NCI-H82 (cell line): ENCODE data around the gene SH2B2.

Experiments
- DNase-seq: peaks from one replicate; lab custom pipeline; 2025; lab: John Stamatoyannopoulos, UW

Gene SH2B2

DNA sequence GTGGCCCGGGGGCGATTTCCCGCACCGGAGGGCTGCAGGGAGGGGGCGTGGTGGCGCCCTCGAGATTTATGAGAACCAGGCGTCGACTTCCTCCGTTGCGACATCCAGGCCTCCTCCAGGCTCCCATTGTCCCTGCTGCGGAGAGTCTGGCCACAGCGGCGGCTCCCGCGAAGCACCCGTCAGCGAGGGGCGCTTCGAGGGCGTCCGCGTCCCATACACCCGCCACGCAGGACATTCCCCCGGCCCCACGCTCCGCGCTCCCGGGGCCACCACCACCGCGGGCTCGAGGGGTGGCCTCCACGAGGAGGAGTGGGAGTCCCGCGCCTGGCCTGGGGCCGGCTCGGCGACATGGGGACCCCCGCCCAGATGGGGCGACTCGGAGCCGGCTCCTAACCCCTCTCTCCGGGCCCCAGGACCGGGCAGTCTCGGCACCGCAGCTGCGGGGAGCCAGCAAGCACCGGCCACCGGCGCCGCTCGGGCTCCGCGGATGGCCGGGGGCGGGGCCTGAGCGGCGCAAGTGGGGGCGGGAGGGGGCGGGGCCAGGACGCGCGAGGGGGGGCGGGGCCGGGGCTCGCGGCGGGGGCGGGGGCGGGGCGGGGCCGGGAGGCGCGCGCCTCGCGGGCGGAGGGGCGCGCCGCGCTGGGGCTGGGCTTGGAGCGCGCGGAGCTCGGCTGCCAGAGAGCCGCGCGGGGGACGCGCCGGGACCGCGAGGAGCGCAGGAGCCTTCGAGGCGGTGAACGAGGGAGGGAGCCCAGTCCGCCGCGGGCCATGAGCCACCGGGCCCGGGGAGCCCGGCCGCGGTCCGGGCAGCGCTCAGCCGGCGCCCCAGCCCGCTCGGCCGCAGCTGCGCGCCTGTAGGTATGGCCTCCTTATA lies at the start of gene SH2B2:
TSS of gene SH2B2 (plus strand) at position 632 of the 874 bp plus-strand sequence. CDS start 13,683 bp downstream, outside the sequence.
- DNase-seq = peak; percentile 75

DNA sequence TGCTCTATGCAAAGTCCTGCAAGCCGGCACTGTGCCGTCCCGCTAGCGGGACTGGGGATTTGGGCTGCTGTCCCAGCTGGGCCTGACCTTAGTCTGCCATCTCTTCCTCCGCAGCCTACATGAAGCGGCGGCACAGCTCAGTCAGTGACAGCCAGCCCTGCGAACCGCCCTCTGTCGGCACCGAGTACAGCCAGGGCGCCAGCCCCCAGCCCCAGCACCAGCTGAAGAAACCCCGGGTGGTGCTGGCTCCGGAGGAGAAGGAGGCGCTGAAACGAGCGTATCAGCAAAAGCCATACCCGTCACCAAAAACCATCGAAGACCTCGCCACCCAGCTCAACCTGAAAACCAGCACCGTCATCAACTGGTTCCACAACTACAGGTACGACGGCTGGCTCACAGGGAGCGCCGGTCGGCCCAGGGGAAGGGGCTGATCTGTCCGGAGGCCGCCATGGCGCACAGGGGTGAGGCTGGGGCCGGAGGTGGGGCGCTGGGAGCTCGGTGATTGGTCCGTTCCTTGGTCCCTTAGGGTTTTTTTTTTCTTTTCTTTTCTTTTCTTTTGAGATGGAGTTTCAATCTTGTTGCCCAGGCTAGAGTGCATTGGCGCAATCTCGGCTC lies 47.4 kb upstream of the SH2B2 start:
- DNase-seq = no peak

DNA sequence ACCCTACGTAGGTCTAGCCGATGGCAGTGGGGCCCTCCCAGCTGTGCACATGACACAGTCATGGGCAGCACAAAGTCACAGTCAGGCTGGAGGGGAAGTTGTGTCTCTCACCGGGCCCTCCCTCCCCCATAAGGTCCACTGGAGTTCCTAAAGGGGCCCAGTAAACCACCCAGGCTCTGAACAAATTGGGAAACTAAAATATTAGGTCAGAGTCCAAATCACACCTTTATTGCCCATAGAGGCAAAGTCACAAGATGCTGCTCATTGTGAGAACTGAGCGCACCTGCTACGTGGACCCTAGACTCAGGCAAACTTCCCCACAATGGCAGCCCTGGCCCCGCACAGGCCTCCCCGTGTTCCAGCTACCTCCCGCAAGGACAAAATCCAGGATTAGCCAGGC lies 45.2 kb upstream of the SH2B2 start:
- DNase-seq = no peak

DNA sequence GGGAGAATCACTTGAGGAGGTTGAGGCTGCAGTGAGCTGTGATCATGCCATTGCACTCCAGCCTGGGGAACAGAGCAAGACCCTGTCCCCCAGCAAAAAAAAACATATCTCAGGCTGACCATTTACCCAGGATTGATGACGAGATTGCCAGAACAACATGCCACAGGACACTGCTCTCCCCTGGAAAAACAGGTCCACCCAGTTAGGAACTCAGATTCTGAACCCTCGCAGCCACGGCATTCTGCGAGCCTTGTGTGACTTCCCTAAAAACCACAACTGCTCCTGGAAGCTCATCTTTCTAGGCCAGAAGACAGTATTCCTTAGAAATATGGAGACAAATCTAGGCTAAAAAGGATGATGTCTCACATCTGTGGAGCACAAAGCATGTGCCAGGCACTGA lies 42.1 kb upstream of the SH2B2 start:
- no peak for DNase-seq

DNA sequence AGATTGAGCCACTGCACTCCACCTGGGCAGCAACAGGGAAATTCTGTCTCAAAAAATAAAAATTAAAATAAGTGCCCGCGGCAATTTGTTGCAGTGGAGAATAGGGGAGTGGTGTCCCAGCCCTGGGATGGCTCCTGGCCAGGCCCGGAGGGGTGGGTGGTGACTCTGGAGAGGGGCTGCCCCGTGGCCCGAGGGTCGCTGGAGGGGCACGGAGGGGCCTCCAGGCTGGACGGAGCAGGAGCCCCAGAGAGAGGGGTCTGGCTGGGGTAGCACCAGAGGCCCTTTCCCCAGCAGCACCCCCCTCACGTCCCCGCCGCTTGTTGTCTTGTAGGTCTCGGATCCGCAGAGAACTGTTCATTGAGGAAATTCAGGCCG lies 38.6 kb upstream of the SH2B2 start:
- no peak for DNase-seq

DNA sequence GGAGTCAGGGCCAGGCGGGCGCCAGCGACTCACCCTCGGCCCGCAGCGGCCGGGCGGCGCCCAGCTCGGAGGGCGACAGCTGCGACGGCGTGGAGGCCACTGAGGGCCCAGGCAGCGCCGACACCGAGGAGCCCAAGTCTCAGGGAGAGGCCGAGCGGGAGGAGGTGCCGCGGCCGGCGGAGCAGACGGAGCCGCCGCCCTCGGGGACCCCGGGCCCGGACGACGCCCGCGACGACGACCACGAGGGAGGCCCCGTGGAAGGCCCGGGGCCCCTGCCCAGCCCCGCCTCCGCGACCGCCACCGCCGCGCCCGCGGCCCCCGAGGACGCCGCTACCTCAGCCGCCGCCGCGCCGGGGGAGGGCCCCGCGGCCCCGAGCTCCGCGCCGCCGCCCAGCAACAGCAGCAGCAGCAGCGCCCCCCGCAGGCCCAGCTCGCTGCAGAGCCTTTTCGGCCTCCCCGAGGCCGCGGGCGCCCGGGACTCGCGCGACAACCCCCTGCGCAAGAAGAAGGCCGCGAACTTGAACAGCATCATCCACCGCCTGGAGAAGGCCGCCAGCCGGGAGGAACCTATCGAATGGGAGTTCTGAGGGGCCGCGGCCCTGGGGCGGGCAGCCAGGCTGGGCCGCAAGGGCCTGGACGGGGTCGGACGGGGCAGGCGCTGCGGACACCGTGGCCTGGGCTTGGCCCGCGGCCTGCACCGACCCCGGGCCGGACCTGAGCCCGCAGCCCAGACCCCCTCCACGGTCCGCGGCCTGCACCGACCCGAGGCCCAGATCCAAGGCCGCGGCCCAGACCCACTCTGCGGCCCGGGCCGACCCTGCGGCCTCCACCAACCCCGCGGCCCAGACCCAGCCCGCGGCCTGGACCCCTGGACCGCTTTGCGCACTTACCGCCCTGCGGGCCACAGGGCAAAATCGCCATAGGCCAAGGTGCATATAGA lies 37.9 kb upstream of the SH2B2 start:
- no peak for DNase-seq

DNA sequence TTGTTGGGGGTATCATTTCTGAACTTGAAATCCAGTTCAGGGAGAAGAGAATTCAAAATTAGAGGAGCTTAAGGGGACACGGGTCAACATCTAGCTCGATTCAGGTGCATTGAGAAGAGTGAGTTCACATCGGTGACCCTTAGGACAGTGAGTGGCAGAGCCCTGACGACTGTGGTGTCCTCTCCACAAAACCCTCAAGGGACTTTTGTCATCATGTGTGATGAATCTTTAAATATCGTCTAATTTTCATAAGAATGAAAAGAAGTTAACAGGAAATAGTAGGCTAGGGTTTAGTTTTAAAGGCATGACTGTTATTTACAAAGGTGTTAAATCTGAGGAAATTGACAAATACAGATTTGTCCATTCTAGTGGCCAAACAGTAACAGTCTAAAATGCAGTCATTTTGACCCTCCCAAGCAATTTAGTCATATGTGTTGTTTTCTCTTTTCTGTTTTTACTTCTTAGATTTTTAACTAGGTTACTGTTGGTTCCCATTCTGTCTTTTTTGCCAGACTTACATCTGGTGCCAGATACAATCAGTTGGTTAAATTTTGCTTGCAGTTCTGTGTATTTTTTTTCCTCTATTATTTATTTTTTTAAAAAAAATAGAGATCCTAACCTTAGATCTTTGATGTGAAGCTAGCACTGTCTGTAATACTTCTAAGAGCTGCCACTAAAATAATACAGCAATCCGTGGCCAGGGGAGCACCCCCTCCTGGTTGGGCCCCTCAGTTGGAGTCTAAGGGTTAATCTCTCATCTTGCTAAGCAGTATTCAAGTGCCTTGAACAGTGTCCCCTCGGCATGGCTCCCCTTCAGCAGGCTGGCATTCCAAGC lies 34.9 kb upstream of the SH2B2 start:
- no peak for DNase-seq

DNA sequence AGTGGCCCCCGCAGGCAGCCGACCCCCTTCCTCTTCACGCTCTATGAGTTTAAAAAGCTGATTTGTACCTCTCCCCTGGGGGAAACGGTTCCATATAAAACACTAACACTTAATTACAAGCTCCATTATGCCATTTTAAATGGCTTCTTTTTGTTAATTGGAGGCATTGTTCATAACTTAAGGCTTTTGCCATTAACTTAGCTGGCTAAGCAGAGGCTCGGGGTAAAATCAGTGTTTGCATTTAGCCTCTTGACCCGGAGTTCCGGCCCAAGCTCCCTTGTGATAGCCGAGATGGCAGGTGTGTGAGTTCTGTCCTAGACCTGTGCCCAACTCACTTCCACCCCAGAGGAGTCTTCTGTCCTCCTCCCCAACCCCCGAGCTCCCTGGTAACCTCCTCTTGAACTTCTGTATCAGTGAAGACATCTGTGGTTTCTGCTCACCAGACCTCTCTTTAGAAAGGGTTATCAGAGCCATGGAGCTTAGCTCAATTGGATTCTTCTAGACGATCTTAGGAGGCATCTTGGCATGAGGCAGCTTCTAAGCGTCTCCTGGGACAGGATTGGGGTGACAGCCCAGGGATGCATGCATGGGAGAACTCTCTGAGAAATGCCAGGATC lies 34.2 kb upstream of the SH2B2 start:
- no peak for DNase-seq

DNA sequence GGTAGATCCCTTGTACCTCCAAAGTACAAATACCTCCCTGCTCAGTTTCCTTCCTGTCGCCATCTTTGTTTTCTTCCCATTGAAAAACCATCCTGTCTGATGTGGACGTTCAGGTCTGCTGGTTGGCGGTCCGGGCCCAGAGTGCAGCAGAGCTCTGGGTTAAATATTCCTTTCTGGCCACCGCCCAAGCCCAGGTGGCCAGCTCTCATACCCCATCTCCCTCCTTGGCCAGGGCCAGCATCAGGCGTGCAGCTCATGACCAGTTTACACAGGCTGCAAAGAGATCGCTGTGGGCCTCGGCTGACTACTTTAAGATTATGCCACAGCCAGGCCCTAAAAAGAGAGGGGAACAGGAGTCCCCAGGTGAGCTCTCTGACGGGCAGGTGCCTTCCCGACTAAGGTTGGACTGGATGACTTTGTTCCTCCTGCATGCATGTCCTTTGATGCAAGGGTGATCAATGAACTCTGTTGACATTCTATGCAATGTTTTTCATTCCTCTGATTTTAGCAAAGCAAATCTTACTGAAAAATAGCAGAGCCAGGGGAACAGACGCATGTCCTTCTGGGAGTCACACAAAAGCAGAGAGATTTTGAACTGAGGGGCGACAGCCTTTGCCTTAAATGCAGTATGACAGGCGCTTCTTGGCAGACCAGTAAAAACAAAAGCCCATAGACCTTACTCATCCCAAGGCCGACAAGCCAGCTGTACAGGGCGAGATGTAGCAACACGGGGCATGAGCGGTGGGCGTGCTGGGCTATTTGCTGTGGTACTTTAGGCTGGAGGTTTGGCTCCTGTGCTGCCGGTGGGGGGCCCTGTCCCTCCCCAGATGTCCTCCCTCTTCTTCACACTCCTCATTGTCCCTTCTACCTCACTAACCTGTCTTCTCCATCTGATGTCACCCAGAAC lies 33.3 kb upstream of the SH2B2 start:
- no peak for DNase-seq

DNA sequence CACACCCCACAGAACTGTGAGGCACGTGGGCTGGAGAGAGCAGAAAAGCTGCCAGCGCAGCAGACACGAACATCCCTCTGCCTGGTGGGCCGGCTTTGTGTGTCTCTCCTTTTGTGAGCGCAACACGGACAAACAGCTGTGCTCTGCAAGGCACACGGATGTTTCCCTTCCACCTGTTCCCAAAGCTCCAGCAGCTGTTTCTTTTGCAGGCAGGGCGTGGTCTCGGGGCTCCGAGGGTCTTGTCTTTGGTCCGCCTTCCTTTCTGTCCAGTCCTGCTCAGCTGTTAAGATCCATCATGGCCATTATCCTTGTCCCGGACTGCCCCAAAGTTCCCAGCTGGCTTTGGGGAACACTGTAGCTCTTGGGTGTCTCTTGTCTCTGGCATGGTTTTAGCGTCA lies 32.7 kb upstream of the SH2B2 start:
- DNase-seq = peak; percentile 27

DNA sequence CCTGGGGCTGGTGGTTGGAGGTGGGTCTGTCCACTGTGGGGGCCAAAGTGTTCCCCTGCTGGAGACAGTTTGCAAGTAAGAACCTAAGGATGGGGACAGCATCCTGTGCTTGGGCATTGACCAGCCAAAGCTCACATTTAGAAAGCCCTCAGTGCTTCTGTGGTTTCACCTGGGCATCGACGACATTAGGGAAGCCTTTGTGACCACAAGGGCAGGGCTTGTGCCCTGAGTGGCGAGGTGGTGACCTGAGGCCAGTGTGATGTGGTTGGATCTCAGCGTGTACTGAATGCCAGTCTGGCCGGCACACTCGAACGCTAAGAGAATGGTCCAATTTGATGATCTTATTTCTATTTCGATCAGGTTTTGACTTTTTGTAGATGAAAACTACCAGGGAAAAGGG lies 32.1 kb upstream of the SH2B2 start:
- DNase-seq = no peak

DNA sequence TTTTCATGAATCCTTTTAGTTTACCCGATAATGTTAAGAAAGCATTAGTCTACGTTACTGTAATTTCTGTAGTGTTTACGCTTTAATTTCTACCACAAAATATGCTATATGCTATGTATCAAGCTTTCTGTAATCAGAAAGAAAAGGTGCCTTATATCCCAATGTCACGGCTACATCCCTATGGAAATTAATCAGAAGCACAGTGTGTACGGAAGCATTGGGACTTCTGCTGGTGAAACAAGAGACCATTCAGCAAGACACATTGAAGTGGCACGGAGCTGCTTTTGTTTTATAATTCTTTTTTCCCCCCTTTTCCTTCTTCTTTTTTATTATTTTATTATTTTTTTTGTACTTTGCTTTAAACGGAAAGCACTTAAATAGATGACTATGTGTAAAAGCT lies 31.2 kb upstream of the SH2B2 start:
- no peak for DNase-seq

DNA sequence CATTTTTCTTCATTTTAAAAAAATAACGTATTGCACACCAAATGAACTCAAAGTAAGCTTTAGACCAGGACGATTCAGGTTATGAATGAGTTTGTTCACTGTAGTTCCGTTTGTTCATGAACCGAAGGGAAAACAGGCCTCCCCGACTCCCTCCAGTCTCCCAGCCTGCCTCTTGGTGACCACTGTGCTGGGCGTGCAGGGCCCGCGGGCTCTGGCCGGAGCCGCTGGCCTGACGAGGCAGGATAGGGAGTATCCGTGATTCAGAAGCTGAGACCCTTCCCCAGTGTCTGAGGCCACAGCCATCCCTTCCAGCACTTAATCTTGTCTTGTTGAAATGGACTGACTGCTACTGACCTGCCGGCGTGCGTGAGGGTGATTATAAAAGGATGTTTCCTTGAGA lies 30.8 kb upstream of the SH2B2 start:
- DNase-seq = no peak

DNA sequence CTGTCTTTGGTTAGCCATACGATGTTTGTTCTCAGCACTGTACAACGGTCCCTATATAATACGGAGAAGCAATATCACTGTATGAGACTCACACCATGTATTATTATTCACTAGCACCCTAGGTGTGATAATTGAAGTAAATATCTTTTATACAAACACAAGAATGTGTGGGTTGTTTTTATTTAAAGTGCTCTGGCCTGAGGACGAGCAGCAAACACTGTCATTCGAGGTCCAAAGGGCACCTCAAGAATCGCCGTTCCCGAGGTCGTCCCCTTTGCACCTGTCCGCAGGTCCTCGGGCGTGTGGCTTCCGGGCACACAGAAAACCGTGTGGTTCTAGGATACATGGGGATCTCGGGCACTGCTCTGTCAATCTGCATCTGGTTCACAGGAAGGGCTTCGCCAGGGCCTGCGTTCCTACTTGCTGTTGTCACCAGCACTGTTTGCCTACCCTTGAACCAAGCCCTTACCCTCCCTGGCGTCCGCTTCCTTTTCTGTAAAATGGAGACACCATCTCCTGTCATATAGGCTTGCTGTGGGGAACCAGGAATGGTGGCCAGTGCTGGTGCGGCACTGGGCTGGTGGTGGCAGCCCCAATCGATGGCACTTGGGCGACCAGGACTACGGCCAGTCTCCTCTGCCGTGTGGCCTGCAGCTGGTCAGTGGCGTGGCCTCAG lies 28.5 kb upstream of the SH2B2 start:
- DNase-seq = no peak

DNA sequence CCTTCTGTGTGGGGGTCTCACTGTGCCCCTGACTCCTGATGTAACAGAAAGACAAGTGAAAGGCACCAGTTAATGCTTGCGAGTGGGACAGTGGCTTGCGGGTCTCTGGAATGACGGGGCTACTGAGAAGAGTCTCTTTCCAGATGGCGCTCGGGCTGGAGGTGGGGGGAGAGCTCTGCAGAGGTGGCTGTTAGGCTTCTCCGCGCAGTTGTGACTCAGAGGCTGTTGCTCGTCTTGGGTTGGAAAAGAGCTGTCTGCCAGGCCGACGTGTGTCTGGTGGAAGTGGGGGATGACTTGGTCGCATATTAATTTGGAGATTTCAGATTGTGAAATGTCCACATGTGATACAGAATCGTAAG lies 27.9 kb upstream of the SH2B2 start:
- peak; percentile 59 for DNase-seq

DNA sequence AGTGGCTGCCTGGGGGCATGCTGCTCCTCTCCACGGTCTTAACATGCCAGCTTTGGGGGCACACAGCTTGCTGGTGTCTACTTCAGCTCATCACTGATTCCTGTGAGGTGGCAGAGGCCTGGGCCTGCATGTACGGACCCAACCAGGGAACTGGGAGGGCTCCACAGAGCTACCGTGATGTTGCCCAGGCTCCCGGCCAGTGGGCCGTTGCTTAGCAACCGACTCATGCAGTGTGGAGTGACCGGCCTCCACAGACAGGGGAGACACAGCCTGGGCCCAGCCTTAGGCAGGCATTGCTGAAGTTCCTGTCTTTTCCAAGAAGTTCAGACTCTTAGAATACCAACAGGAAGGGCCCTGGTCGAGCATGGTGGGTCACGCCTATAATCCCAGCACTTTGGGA lies 25.8 kb upstream of the SH2B2 start:
- DNase-seq = peak; percentile 18

DNA sequence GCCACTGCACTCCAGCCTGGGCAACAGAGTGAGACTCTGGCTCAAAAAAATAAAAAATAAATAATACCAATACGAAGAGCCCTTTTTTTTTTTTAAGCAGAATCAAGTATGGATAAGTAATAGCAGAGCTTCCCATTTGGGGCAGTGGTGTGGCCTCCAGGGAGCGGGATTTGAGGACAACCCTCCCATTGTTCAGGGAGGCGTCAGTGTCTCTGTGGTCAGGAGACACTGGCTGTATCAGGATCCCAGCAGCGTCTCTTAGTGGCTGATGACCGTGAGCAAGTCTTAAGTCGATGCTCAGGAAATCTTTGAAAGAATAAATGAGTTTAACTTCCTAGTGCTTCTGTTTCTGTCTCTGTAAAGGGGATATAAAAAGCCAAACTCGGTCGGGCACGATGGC lies 25.2 kb upstream of the SH2B2 start:
- no peak for DNase-seq

DNA sequence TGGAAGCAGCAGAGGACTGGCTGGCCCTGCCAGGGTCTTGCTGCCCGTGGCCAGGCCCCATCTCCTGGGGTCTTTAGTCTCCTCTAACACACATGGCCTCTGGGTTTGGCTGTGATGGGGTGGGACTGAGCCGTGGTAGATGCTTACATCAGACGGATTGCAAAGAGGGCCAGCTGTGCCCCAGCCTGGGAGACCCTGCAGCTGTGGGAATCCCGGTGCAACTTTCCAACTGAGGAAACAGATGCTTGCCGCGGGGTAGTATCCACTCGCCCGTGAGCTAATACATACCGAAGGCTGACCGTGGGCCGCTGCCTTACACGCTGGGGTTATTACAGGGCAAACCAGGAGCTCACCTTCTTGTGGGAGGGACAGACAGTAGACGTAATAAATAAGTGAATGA lies 24.1 kb upstream of the SH2B2 start:
- DNase-seq = no peak

DNA sequence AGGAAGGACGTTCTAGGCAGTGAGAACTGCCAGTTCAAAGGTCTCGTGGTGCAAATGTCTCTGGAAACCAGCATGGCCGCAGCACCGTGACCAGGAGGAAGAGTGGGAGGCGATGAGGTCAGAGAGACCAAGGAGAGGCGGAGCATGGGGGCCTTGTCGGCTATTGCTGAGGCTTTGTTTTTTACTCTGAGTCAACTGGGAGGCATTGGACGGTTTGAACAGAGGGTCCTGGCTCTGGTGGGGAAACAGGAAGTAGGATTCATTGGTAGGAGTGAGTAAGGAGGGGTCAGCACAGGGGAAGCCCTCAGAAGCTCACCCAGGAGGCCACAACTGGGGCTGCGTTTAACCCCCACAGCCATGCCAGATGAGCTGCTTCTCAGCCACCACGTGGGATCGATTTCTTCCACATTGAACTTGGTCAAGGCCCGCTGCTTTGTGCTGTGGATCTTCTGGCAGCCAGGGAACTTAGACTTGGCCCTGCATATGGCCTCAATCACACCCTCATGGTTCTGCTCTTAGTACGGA lies 22.2 kb upstream of the SH2B2 start:
- no peak for DNase-seq
